H1 (cell line): Measurements from ENCODE around the gene LACTB. TPM values are rescaled to one million over a fixed set of nuclear protein-coding genes. Genes with fewer than 3 reads are reported as not detected.

Experiments used
- CTCF ChIA-PET: fragments of 300-600 bp; sonication (Branson Sonifier 250); formaldehyde crosslinking; loops from one replicate; lab custom pipeline; 2021; ENCODE audit not compliant: partially characterized antibody; lab: Charles Lee
- POLR2A ChIA-PET: fragments of 300-600 bp; sonication (Branson Sonifier 250); formaldehyde crosslinking; loops from one replicate; lab custom pipeline; 2021; ENCODE audit warnings: inconsistent platforms; ENCODE audit not compliant: partially characterized antibody; lab: Charles Lee
- DNase-seq, 2 experiments: peaks; one replicate each; pipeline versions ENCODE4 v3.0.0 to v3.0.0-alpha.2; 2010 to 2022; ENCODE audit warnings: low spot score in 2 of 2, low read depth in 1 of 2, mixed read lengths in 1 of 2
- FAIRE-seq: peaks from 2 replicates; lab custom pipeline; 2011; peaks lifted over from hg19 to GRCh38; lab: Jason Lieb, UNC
- H2AFZ ChIP-seq: 2 replicates; pipeline ENCODE4 v1.8.1; 2012; ENCODE audit warnings: low read length, inconsistent platforms
- H2AK5ac ChIP-seq: 2 replicates; pipeline ENCODE4 v1.6.1; 2013; ENCODE audit warnings: low read depth, low read length
- H2BK120ac ChIP-seq: replicated peaks from 2 replicates; pipeline ENCODE3; 2013; ENCODE audit warnings: low read depth, low read length, inconsistent platforms
- H2BK12ac ChIP-seq: 2 replicates; pipeline ENCODE4 v1.6.1; 2013; ENCODE audit warnings: low read depth, low read length
- H2BK15ac ChIP-seq: 2 replicates; pipeline ENCODE4 v1.6.1; 2013; ENCODE audit warnings: low read length
- H2BK20ac ChIP-seq: 2 replicates; pipeline ENCODE4 v1.6.1; 2013; ENCODE audit warnings: low read length
- H2BK5ac ChIP-seq: 2 replicates; pipeline ENCODE4 v1.6.1; 2013; ENCODE audit warnings: low read depth, low read length
- H3K14ac ChIP-seq: 2 replicates; pipeline ENCODE4 v1.6.1; 2013; ENCODE audit warnings: inconsistent platforms; ENCODE audit not compliant: insufficient read length
- H3K18ac ChIP-seq: 2 replicates; pipeline ENCODE4 v1.6.1; 2013; ENCODE audit warnings: low read length; ENCODE audit errors: extremely low read depth
- H3K23ac ChIP-seq: 2 replicates; pipeline ENCODE4 v1.6.1; 2013; ENCODE audit warnings: inconsistent platforms; ENCODE audit not compliant: insufficient read length
- H3K23me2 ChIP-seq: 2 replicates; pipeline ENCODE4 v1.6.1; 2013; ENCODE audit warnings: low read depth, low read length
- H3K27ac ChIP-seq: 2 replicates; pipeline ENCODE4 v1.6.1; 2011; ENCODE audit warnings: low read depth, low read length, inconsistent platforms
- H3K27me3 ChIP-seq, 4 experiments: replicated peaks in 1 of 4; 1 replicate in 1 of 4; 2 replicates in 3 of 4; pipeline versions ENCODE4 v1.6.1 to v1.8.1; 2011 to 2013; ENCODE audit warnings: low read length in 3 of 4, mild to moderate bottlenecking in 3 of 4, inconsistent platforms in 2 of 4, mixed read lengths in 2 of 4, moderate library complexity in 1 of 4; ENCODE audit not compliant: control insufficient read depth in 3 of 4, insufficient read depth in 3 of 4; ENCODE audit errors: extremely low read depth in 1 of 4
- H3K36me3 ChIP-seq, 4 experiments: 2 replicates each; pipeline versions ENCODE4 v1.6.1 to v1.8.1; 2011 to 2013; ENCODE audit warnings: mild to moderate bottlenecking in 4 of 4, low read length in 3 of 4, moderate library complexity in 2 of 4, control low read depth in 1 of 4, inconsistent platforms in 1 of 4; ENCODE audit not compliant: insufficient read depth in 4 of 4, control insufficient read depth in 2 of 4
- H3K4ac ChIP-seq: replicated peaks from 2 replicates; pipeline ENCODE3; 2013; ENCODE audit warnings: low read length, low read depth, mixed read lengths, inconsistent platforms; ENCODE audit not compliant: insufficient read length
- H3K4me1 ChIP-seq, 4 experiments: replicated peaks in 1 of 4; 1 replicate in 1 of 4; 2 replicates in 3 of 4; pipeline versions ENCODE4 v1.6.1 to v1.8.1; 2011 to 2013; ENCODE audit warnings: low read length in 3 of 4, inconsistent platforms in 2 of 4, mixed read lengths in 1 of 4; ENCODE audit not compliant: insufficient read depth in 4 of 4, control insufficient read depth in 3 of 4
- H3K4me2 ChIP-seq, 2 experiments: 2 replicates each; pipeline versions ENCODE4 v1.6.1 to v1.8.1; 2011 to 2013; ENCODE audit warnings: low read depth in 2 of 2, low read length in 2 of 2, control low read depth in 1 of 2, inconsistent platforms in 1 of 2, mild to moderate bottlenecking in 1 of 2; ENCODE audit not compliant: insufficient read depth in 1 of 2
- H3K4me3 ChIP-seq, 4 experiments: fragments of 200-600, 300-600 bp in 1 of 4; sonication (generic), shearing (Covaris generic), sonication (Bioruptor Twin) in 1 of 4; 2 replicates each; pipeline versions ENCODE4 v1.5.1 to v1.8.1; 2011 to 2016; ENCODE audit warnings: low read length in 4 of 4, low read depth in 3 of 4, control low read depth in 2 of 4, inconsistent platforms in 2 of 4, mild to moderate bottlenecking in 2 of 4, mixed read lengths in 1 of 4, moderate library complexity in 1 of 4; ENCODE audit not compliant: insufficient read depth in 2 of 4; ENCODE audit errors: extremely low read depth in 1 of 4
- H3K56ac ChIP-seq: replicated peaks from 2 replicates; pipeline ENCODE3; 2013; ENCODE audit warnings: low read depth, mild to moderate bottlenecking, mixed read lengths, low read length, inconsistent platforms; ENCODE audit not compliant: insufficient read length
- H3K79me1 ChIP-seq: 2 replicates; pipeline ENCODE4 v1.6.1; 2013; ENCODE audit warnings: low read depth, low read length, control low read depth
- H3K79me2 ChIP-seq, 2 experiments: 2 replicates each; pipeline versions ENCODE4 v1.6.1 to v1.8.1; 2012 to 2013; ENCODE audit warnings: low read length in 2 of 2, mild to moderate bottlenecking in 2 of 2, inconsistent platforms in 1 of 2; ENCODE audit not compliant: insufficient read depth in 2 of 2, control insufficient read depth in 1 of 2
- H3K9ac ChIP-seq, 4 experiments: replicated peaks in 1 of 4; 1 replicate in 1 of 4; 2 replicates in 3 of 4; pipeline versions ENCODE4 v1.6.1 to v1.8.1; 2011 to 2013; ENCODE audit warnings: low read depth in 3 of 4, low read length in 3 of 4, control low read depth in 2 of 4, mild to moderate bottlenecking in 2 of 4, moderate library complexity in 2 of 4, inconsistent platforms in 1 of 4; ENCODE audit errors: extremely low read depth in 1 of 4
- H3K9me3 ChIP-seq, 2 experiments: 2 replicates each; pipeline versions ENCODE4 v1.6.1 to v1.8.1; 2012 to 2013; ENCODE audit warnings: mild to moderate bottlenecking in 2 of 2, moderate library complexity in 2 of 2, control low read depth in 1 of 2, inconsistent platforms in 1 of 2, low read depth in 1 of 2, low read length in 1 of 2, mixed read lengths in 1 of 2; ENCODE audit not compliant: insufficient read depth in 2 of 2
- H4K20me1 ChIP-seq, 2 experiments: replicated peaks in 1 of 2; 2 replicates each; pipeline versions ENCODE3 to v1.8.1; 2011 to 2013; ENCODE audit warnings: inconsistent platforms in 2 of 2, low read length in 2 of 2, mild to moderate bottlenecking in 1 of 2; ENCODE audit not compliant: insufficient read depth in 2 of 2, control insufficient read depth in 1 of 2
- H4K5ac ChIP-seq: 2 replicates; pipeline ENCODE4 v1.6.1; 2013; ENCODE audit warnings: low read length, low read depth, mixed read lengths, inconsistent platforms; ENCODE audit not compliant: insufficient read length
- H4K8ac ChIP-seq: 2 replicates; pipeline ENCODE4 v1.8.0; 2013; ENCODE audit warnings: mild to moderate bottlenecking, moderate library complexity, low read length, inconsistent platforms; ENCODE audit not compliant: insufficient read depth; ENCODE audit errors: extremely low read depth
- H4K91ac ChIP-seq: replicated peaks from 2 replicates; pipeline ENCODE3; 2013; ENCODE audit warnings: low read length, mixed read lengths, inconsistent platforms; ENCODE audit not compliant: insufficient read length
- ASH2L ChIP-seq: fragments of 200-600, 300-600 bp; sonication (generic); IDR thresholded peaks from one replicate; pipeline ENCODE4 v1.7.1; 2017; ENCODE audit warnings: low read length
- GTF2F1 ChIP-seq: IDR thresholded peaks from 2 replicates; pipeline ENCODE4 v1.6.1; 2012; ENCODE audit warnings: low read depth, low read length, improper control_type of control experiment, borderline replicate concordance
- SAP30 ChIP-seq: fragments of 300-600 bp; sonication (generic); IDR thresholded peaks from 2 replicates; pipeline ENCODE4 v1.7.1; 2012; ENCODE audit warnings: low read length, moderate library complexity, mild to moderate bottlenecking, inconsistent platforms; ENCODE audit not compliant: insufficient read depth, insufficient replicate concordance
- SIN3A ChIP-seq, 2 experiments: IDR thresholded peaks in 1 of 2; conservative IDR thresholded peaks in 1 of 2; 2 replicates each; pipeline ENCODE4 v1.6.1; 2011 to 2012; ENCODE audit warnings: low read length in 2 of 2, improper control_type of control experiment in 1 of 2, low read depth in 1 of 2, mild to moderate bottlenecking in 1 of 2
- WGBS, 2 experiments: shearing (Covaris generic) in 1 of 2; methylation state at CpG; one replicate each; pipeline versions ENCODE4 v1.1.6 to v1.1.7; 2013 to 2015; ENCODE audit warnings: low lambda C conversion rate in 2 of 2, mixed read lengths in 2 of 2, inconsistent platforms in 1 of 2, low coverage in 1 of 2, missing lambda C conversion rate in 1 of 2; ENCODE audit not compliant: insufficient replicate concordance in 2 of 2, insufficient coverage in 1 of 2, insufficient read length in 1 of 2; ENCODE audit errors: extremely low coverage in 1 of 2, missing lambda C conversion rate in 1 of 2; 5-methylcytosine and 5-hydroxymethylcytosine counted together
- polyA plus RNA-seq, 7 experiments: library from polyadenylated mRNA; depleted of rRNA in 3 of 7; stranded (reverse) in 5 of 7; unstranded in 2 of 7; fragments of >200 nt in 5 of 7; fragments of 200-250 nt in 2 of 7; gene quantifications; 1 replicate in 5 of 7; 2 replicates in 1 of 7; 4 replicates in 1 of 7; pipeline versions ENCODE4 v1.2.1 to v1.2.3, GENCODE V29; 2011 to 2013; ENCODE audit warnings: missing spikeins in 2 of 7, mixed read lengths in 2 of 7
- total RNA-seq: library from RNA; stranded (reverse); fragmentation: NEBNext Ultra II Directional; extraction: Animal tissue kit (Norgen Biotek cat#: 25700); gene quantifications from 2 replicates; pipeline ENCODE4 v1.2.1, GENCODE V29; 2021

Gene LACTB
- total and polyA plus RNA-seq, 2 of the 8 experiments (the other 6 are each of a cell fraction or from before 2014, with no cell fraction given), result 5.8 to 14.9 TPM

DNA sequence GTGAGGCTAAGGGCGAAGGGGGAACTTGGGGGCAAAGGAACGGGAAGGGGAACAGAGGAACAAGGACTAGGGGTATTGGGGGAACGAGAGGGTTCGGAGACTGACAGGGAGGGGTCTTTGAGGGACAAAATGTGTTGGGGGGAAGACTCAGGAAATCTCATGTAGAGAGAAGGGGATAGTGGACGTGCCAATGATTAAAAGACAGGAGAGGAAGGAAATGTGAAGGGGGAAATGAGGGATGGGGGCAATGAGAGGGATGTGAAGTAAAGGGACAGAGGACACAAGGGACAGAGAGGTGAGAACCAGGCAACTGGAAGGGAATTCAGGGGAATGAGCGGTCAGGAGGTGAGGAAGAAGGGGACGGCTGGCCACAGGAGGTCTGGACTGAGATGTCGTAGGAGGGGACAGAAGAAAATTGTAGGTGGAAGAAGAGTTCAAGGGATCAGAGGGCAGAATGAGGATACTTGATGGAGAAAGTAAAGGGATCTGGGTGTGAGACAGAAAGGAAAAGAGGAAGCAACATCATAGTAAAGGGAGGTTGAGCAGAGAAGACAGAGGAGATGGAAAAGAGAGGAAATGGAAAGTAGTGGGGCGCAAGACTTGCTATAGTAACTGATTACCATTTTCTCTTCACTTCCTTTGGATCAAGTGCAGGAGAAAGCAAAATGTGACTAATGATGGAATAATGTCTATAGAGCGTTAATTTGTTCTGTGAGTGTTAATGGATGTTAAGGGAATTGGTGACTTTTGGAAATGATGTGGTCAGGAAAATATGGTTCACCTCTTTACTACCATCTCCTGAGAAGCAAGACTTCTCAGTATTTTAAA, 68.5 kb downstream of the LACTB start:
- Histone ChIP-seq H3K79me1 (no peaks in the 10 kb centered on the region; the same call in 1 of the 2 replicates), H2AFZ (peak overlapping the region; percentile 36; the same call in 1 of the 2 replicates), H3K4ac (no peak overlapping the region), H3K4me3 (peak overlapping the region; percentile 61 to 96 (median 73)), H3K18ac (0 out of 2 replicates have a peak overlapping the region, but pooled peaks have one; percentile 65), H3K79me2 (peaks cover 6 to 52% of the 10 kb centered on the region in 2 experiments), H2BK12ac (no peak overlapping the region), H4K5ac (no peak overlapping the region), H4K91ac (no peak overlapping the region), H3K9ac (peak overlapping the region in 2 of 4 experiments; percentile 56 to 72; a peak in 5 of 7 replicates), H3K14ac (no peak overlapping the region), H3K4me2 (peak overlapping the region; percentile 90 to 99), H2BK5ac (no peak overlapping the region), H3K27ac (no peak overlapping the region), H3K56ac (no peak overlapping the region), H3K23ac (no peak overlapping the region), H3K23me2 (peaks cover 6% of the 10 kb centered on the region; the same call in 1 of the 2 replicates), H3K27me3 (no peaks in the 10 kb centered on the region), H2AK5ac (no peak overlapping the region), H2BK15ac (no peak overlapping the region), H2BK120ac (no peak overlapping the region), H3K9me3 (no peaks in the 10 kb centered on the region), H4K20me1 (peaks cover 0 to 2% of the 10 kb centered on the region in 2 experiments), H4K8ac (no peak overlapping the region), H2BK20ac (no peak overlapping the region), H3K36me3 (no peaks in the 10 kb centered on the region), H3K4me1 (peaks cover 0 to 2% (median 0%) of the 10 kb centered on the region in 4 experiments; a peak in 2 of 7 replicates)
- FAIRE-seq (no peak), DNase-seq (no peak)
- TF ChIP-seq ASH2L (peak; percentile 10), SAP30 (peak; percentile 48), GTF2F1 (no peak), SIN3A (conservative IDR thresholded peaks at IDR 0.05 in 1 of 2, IDR thresholded peaks at IDR 0.05 in 1 of 2; ENCODE audit: low read depth in 1 of 2, low read length in 2 of 2) (0 out of 4 replicates have a peak, but pooled peaks of 1 of the 2 experiments have one; percentile 43)
- ChIA-PET CTCF (interaction anchor here (0.7 kb wide), 1 partner anchor 21 kb away, joined by 3 read pairs; no protein-coding TSS in a partner anchor), POLR2A (interaction anchor here (0.6 to 1.2 kb wide), 2 partner anchors 33 to 138 kb away, joined by 3 to 7 read pairs; partner anchors contain the start of gene RPS27L)
- 18% methylated on average over 7 of the region's 10 CpGs; no CpG with 5 or more reads in 1 of the 2 experiments for WGBS, 2 experiments
